Measurements from ENCODE around the gene DIPK1B. TPM values are rescaled to one million over a fixed set of nuclear protein-coding genes. Genes with fewer than 3 reads are reported as not detected.
"Not testable (repeated sequence)": the region's sequence is repeated elsewhere in the genome, so short reads cannot be mapped to it uniquely, and the experiment has no call there.

DIPK1B gene
- total RNA-seq, 3 donors from 2014 or later = 4.8 to 8.2 (median 5.6) TPM

DNA sequence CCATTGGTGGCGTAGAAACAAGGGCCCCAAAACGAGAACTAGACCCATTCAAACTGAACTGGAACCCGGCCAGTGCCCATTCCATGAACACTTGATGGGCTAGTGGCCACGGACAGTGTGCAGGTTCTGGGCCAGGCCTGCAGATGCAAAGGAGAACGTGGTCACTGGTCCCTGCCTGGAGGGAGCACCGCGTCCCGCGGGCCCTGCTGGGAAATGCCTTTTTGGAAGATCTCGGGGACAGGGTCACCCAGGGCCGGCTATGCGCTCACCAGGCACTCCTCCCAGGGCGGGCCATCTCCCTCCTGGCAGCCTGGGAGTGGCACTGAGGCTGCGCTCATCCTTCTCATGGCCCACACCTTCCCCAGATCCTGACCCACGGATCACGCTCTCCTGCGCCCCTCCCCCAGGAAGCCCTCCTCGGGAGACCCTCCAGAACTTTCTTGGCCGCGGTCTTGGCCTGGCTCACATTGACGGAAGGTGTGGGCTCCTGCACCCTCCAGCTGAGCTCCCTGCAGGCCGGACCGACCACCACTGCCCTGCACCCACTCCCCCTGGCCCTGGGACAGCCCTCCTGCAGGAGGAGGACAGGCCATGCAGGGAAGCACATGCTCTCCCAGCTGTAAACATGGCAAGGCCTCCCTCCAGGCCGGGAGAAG is 2.8 kb upstream of the DIPK1B start:
- intact Hi-C loops (cut with DNase I; ENCODE audit: low total_unique reads) = no loop called here
- Histone ChIP-seq H3K9me3 (no peaks in the 10 kb centered on the region), H3K27ac (no peak overlapping the region), H3K36me3 (no peaks in the 10 kb centered on the region), H3K27me3 (no peaks in the 10 kb centered on the region), H3K4me3 (no peak overlapping the region), H3K4me1 (no peaks in the 10 kb centered on the region)
- no peak for DNase-seq (ENCODE audit: low spot score in 2 of 2)
- TF ChIP-seq CTCF (IDR thresholded peaks at IDR 0.05) = no peak
- TF ChIP-seq POLR2AphosphoS5 (IDR thresholded peaks at IDR 0.05) = no peak

- no peaks in the 10 kb centered on the region for H3K27me3 ChIP-seq
- H3K9me3 ChIP-seq = no peaks in the 10 kb centered on the region
- H3K36me3 ChIP-seq = no peaks in the 10 kb centered on the region
- intact Hi-C loops (cut with DNase I; ENCODE audit: low total_unique reads) = no loop called here
- H3K4me3 ChIP-seq = no peak overlapping the region
- DNase-seq (ENCODE audit: low spot score in 2 of 2) = no peak
- no peaks in the 10 kb centered on the region for H3K4me1 ChIP-seq
- TF ChIP-seq POLR2A (IDR thresholded peaks at IDR 0.05) (no peak), CTCF (IDR thresholded peaks at IDR 0.05) (no peak), POLR2AphosphoS5 (IDR thresholded peaks at IDR 0.05) (no peak)
- no peak overlapping the region for H3K27ac ChIP-seq
Observed at GRCh38 chr9:136710543-136710942, 1.8 kb upstream of the DIPK1B start.

GRCh38 chr9:136711219-136711648 is 1.1 kb upstream of the DIPK1B start:
- peak overlapping the region in 1 of 3 donors; percentile 65 for H3K4me3 ChIP-seq
- H3K36me3 ChIP-seq; H3K27me3 ChIP-seq; H3K27ac ChIP-seq; H3K4me1 ChIP-seq; intact Hi-C loops (cut with DNase I; ENCODE audit: low total_unique reads); DNase-seq (ENCODE audit: low spot score in 2 of 2); H3K9me3 ChIP-seq: not testable (repeated sequence)

GRCh38 chr9:136712690-136713544 is 545 bp downstream of the DIPK1B start:
- no peaks in the 10 kb centered on the region for H3K9me3 ChIP-seq
- no peak for DNase-seq (ENCODE audit: low spot score in 2 of 2)
- TF ChIP-seq POLR2AphosphoS5 (IDR thresholded peaks at IDR 0.05) (no peak), CTCF (IDR thresholded peaks at IDR 0.05) (no peak), POLR2A (IDR thresholded peaks at IDR 0.05) (no peak)
- peak overlapping the region; percentile 45 to 78 (median 65) for H3K4me3 ChIP-seq
- H3K36me3 ChIP-seq = no peaks in the 10 kb centered on the region
- peak overlapping the region in 1 of 2 donors; percentile 7 for H3K27ac ChIP-seq
- H3K27me3 ChIP-seq = no peaks in the 10 kb centered on the region
- intact Hi-C loops (cut with DNase I; ENCODE audit: low total_unique reads) = no loop called here
- no peaks in the 10 kb centered on the region for H3K4me1 ChIP-seq

GRCh38 chr9:136713550-136713949 is 1.2 kb downstream of the DIPK1B start:
- Histone ChIP-seq H3K4me1 (no peaks in the 10 kb centered on the region), H3K4me3 (peak overlapping the region in 2 of 3 donors; percentile 65 to 78), H3K36me3 (no peaks in the 10 kb centered on the region), H3K27me3 (no peaks in the 10 kb centered on the region), H3K27ac (peak overlapping the region in 1 of 2 donors; percentile 7), H3K9me3 (no peaks in the 10 kb centered on the region)
- intact Hi-C loops (cut with DNase I; ENCODE audit: low total_unique reads) = no loop called here
- no peak for TF ChIP-seq POLR2AphosphoS5 (IDR thresholded peaks at IDR 0.05)
- TF ChIP-seq CTCF (IDR thresholded peaks at IDR 0.05) = no peak
- no peak for TF ChIP-seq POLR2A (IDR thresholded peaks at IDR 0.05)
- DNase-seq (ENCODE audit: low spot score in 2 of 2) = no peak
